HEK293 (cell line): ENCODE results near the gene WWOX.

ENCODE experiments used
- CTCF ChIP-seq: fragments of 450-650 bp; formaldehyde crosslinking; IDR thresholded peaks from 2 replicates; pipeline ENCODE4 v1.5.1; 2016; ENCODE audit warnings: missing biosample characterization, missing genetic modification characterization
- ELK4 ChIP-seq: IDR thresholded peaks from 2 replicates; pipeline ENCODE4 v1.6.1; 2011; ENCODE audit warnings: mild to moderate bottlenecking, low read depth, low read length, borderline replicate concordance
- GLI4 ChIP-seq: fragments of 450-650 bp; formaldehyde crosslinking; IDR thresholded peaks from 2 replicates; pipeline ENCODE4 v1.5.1; 2016; ENCODE audit warnings: missing biosample characterization, missing genetic modification characterization
- MYNN ChIP-seq: fragments of 450-650 bp; formaldehyde crosslinking; IDR thresholded peaks from 2 replicates; pipeline ENCODE4 v1.5.1; 2016; ENCODE audit warnings: missing biosample characterization, missing genetic modification characterization, borderline replicate concordance
- PRDM10 ChIP-seq: fragments of 450-650 bp; formaldehyde crosslinking; IDR thresholded peaks from 2 replicates; pipeline ENCODE4 v1.5.1; 2016; ENCODE audit warnings: missing biosample characterization, missing genetic modification characterization
- REST ChIP-seq: fragments of 450-650 bp; formaldehyde crosslinking; IDR thresholded peaks from 2 replicates; pipeline ENCODE4 v1.5.1; 2016; ENCODE audit warnings: missing biosample characterization, missing genetic modification characterization
- SCRT2 ChIP-seq: fragments of 450-650 bp; formaldehyde crosslinking; IDR thresholded peaks from 2 replicates; pipeline ENCODE4 v1.5.1; 2016; ENCODE audit warnings: missing biosample characterization, missing genetic modification characterization
- TRIM28 ChIP-seq: IDR thresholded peaks from 2 replicates; pipeline ENCODE4 v1.6.1; 2011; ENCODE audit warnings: low read length, control low read depth, borderline replicate concordance
- ZNF280D ChIP-seq: fragments of 450-650 bp; formaldehyde crosslinking; IDR thresholded peaks from 2 replicates; pipeline ENCODE4 v1.5.1; 2016; ENCODE audit warnings: missing biosample characterization, missing genetic modification characterization
- ZNF433 ChIP-seq: fragments of 450-650 bp; formaldehyde crosslinking; IDR thresholded peaks from 2 replicates; pipeline ENCODE4 v1.5.1; 2016; ENCODE audit warnings: missing biosample characterization, missing genetic modification characterization, low read depth
- ZNF501 ChIP-seq: fragments of 450-650 bp; formaldehyde crosslinking; IDR thresholded peaks from 2 replicates; pipeline ENCODE4 v1.5.1; 2016; ENCODE audit warnings: missing biosample characterization, missing genetic modification characterization
- ZNF548 ChIP-seq: fragments of 450-650 bp; formaldehyde crosslinking; IDR thresholded peaks from 2 replicates; pipeline ENCODE4 v1.5.1; 2016; ENCODE audit warnings: missing biosample characterization, missing genetic modification characterization
- ZNF654 ChIP-seq: fragments of 450-650 bp; formaldehyde crosslinking; IDR thresholded peaks from 2 replicates; pipeline ENCODE4 v1.5.1; 2016; ENCODE audit warnings: low read depth, missing biosample characterization, missing genetic modification characterization

- TF ChIP-seq CTCF (no peak), ZNF280D (tag by site-specific recombination) (no peak), ZNF501 (tag by site-specific recombination) (no peak), GLI4 (tag by site-specific recombination) (no peak), TRIM28 (no peak), MYNN (tag by site-specific recombination) (no peak), ZNF433 (tag by site-specific recombination) (no peak), PRDM10 (tag by site-specific recombination) (no peak), ZNF548 (tag by site-specific recombination) (no peak), REST (tag by site-specific recombination) (no peak), ZNF654 (no peak), SCRT2 (tag by site-specific recombination) (no peak), ELK4 (no peak)
Measured at GRCh38 chr16:78372277-78372676, 272.8 kb downstream of the WWOX start.
